Measurements from ENCODE around the gene DHX30.

DNA sequence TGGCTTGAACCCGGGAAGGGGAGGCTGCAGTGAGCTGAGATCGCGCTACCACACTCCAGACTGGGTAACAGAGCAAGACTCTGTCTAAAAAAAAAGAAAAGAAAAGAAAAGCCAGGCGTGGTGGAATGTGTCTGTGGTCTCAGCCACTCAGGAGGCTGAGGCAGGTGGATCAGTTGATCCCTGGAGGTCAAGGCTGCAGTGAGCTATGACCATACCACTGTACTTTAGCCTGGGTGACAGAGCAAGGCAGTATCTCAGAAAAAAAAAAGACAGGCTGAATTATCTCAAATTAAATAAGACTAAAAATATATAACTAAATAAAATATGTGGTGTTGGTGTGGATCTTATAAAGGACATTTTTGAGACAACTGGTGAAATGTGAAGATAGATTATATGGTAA is 41.9 kb upstream of the DHX30 start:
- no peak for TF ChIP-seq POLR2A (IDR thresholded peaks at IDR 0.05)
- TF ChIP-seq, protein P1, sequence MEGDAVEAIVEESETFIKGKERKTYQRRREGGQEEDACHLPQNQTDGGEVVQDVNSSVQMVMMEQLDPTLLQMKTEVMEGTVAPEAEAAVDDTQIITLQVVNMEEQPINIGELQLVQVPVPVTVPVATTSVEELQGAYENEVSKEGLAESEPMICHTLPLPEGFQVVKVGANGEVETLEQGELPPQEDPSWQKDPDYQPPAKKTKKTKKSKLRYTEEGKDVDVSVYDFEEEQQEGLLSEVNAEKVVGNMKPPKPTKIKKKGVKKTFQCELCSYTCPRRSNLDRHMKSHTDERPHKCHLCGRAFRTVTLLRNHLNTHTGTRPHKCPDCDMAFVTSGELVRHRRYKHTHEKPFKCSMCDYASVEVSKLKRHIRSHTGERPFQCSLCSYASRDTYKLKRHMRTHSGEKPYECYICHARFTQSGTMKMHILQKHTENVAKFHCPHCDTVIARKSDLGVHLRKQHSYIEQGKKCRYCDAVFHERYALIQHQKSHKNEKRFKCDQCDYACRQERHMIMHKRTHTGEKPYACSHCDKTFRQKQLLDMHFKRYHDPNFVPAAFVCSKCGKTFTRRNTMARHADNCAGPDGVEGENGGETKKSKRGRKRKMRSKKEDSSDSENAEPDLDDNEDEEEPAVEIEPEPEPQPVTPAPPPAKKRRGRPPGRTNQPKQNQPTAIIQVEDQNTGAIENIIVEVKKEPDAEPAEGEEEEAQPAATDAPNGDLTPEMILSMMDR (IDR thresholded peaks at IDR 0.05), result no peak
